ENCODE measurements around the gene CCDC124. TPM values are rescaled to one million over a fixed set of nuclear protein-coding genes. Genes with fewer than 3 reads are reported as not detected.
A peak's percentile ranks its signal among the peaks of the same experiment; 100 is the strongest.

CCDC124 gene
- total and polyA plus RNA-seq, 4 donors: 15.8 to 59.3 (median 32.1) TPM

- H3K27me3 ChIP-seq (ENCODE audit: control insufficient read depth in 4 of 4, insufficient read depth in 4 of 4, low read length in 3 of 4): peaks cover 0 to 2% (median 0%) of the 10 kb centered on the region in 4 donors
- no peaks in the 10 kb centered on the region for H3K9me3 ChIP-seq (ENCODE audit: control insufficient read depth in 4 of 4, low read length in 3 of 4)
- no peak for DNase-seq (ENCODE audit: low spot score)
- no peak overlapping the region for H3K9ac ChIP-seq (ENCODE audit: low read depth in 1 of 2, low read length in 2 of 2)
- peaks cover 3 to 9% (median 6%) of the 10 kb centered on the region in 4 donors for H3K4me1 ChIP-seq (ENCODE audit: control insufficient read depth in 4 of 4, insufficient read depth in 4 of 4, low read length in 3 of 4)
- peaks cover 0 to 6% (median 3%) of the 10 kb centered on the region in 4 donors for H3K36me3 ChIP-seq (ENCODE audit: control insufficient read depth in 4 of 4, insufficient read depth in 3 of 4, low read depth in 1 of 4, low read length in 3 of 4)
- H3K4me3 ChIP-seq (ENCODE audit: low read depth in 1 of 3, low read length in 3 of 3): no peak overlapping the region
- no peak overlapping the region for H3K27ac ChIP-seq (ENCODE audit: low read depth in 1 of 2, low read length in 2 of 2)
- 88% methylated on average over 4 of the region's 4 CpGs for WGBS
- no peak for TF ChIP-seq HNF4A (conservative IDR thresholded peaks at IDR 0.05)
- TF ChIP-seq SP1 (IDR thresholded peaks at IDR 0.05): no peak
- no peak for TF ChIP-seq GABPA (IDR thresholded peaks at IDR 0.05 in 1 of 2, conservative IDR thresholded peaks at IDR 0.05 in 1 of 2)
- no peak for TF ChIP-seq NR2F2 (IDR thresholded peaks at IDR 0.05)
- no peak for TF ChIP-seq ZBTB33 (IDR thresholded peaks at IDR 0.05)
These were observed 11.5 kb downstream of the CCDC124 start for GRCh38 chr19:17944301-17944700.

GRCh38 chr19:17946965-17947784, 14.4 kb downstream of the CCDC124 start:
- H3K4me3 ChIP-seq (ENCODE audit: low read depth in 1 of 3, low read length in 3 of 3): peak overlapping the region in 2 of 3 donors; percentile 58 to 83
- peak overlapping the region in 1 of 2 donors; percentile 68 for H3K9ac ChIP-seq (ENCODE audit: low read depth in 1 of 2, low read length in 2 of 2)
- peaks cover 6 to 33% (median 14%) of the 10 kb centered on the region in 4 donors for H3K4me1 ChIP-seq (ENCODE audit: control insufficient read depth in 4 of 4, insufficient read depth in 4 of 4, low read length in 3 of 4)

More at GRCh38 chr19:17946965-17947784, 14.4 kb downstream of the CCDC124 start:
- no peak for DNase-seq (ENCODE audit: low spot score)
- H3K36me3 ChIP-seq (ENCODE audit: control insufficient read depth in 4 of 4, insufficient read depth in 3 of 4, low read depth in 1 of 4, low read length in 3 of 4): peaks cover 0 to 6% (median 1%) of the 10 kb centered on the region in 4 donors
- H3K9me3 ChIP-seq (ENCODE audit: control insufficient read depth in 4 of 4, low read length in 3 of 4): no peaks in the 10 kb centered on the region
- no peak overlapping the region for H3K27ac ChIP-seq (ENCODE audit: low read depth in 1 of 2, low read length in 2 of 2)
- H3K27me3 ChIP-seq (ENCODE audit: control insufficient read depth in 4 of 4, insufficient read depth in 4 of 4, low read length in 3 of 4): peaks cover 0 to 9% (median 5%) of the 10 kb centered on the region in 4 donors
- 21% methylated on average over 29 of the region's 29 CpGs for WGBS
- TF ChIP-seq MAX (IDR thresholded peaks at IDR 0.05): no peak
- no peak for TF ChIP-seq CTCF (IDR thresholded peaks at IDR 0.05; ENCODE audit: low read depth, low read length, missing input control)
- no peak for TF ChIP-seq TAF1 (conservative IDR thresholded peaks at IDR 0.05)
- no peak for TF ChIP-seq ATF3 (IDR thresholded peaks at IDR 0.05)
- TF ChIP-seq HNF4A (conservative IDR thresholded peaks at IDR 0.05): no peak
- TF ChIP-seq RAD21 (IDR thresholded peaks at IDR 0.05): no peak
- TF ChIP-seq FOXA2 (IDR thresholded peaks at IDR 0.05): no peak
- no peak for TF ChIP-seq EGR1 (IDR thresholded peaks at IDR 0.05; ENCODE audit: low read depth in 2 of 2)
- TF ChIP-seq ZBTB33 (IDR thresholded peaks at IDR 0.05): no peak
- TF ChIP-seq YY1 (IDR thresholded peaks at IDR 0.05): no peak
- no peak for TF ChIP-seq GABPA (IDR thresholded peaks at IDR 0.05 in 1 of 2, conservative IDR thresholded peaks at IDR 0.05 in 1 of 2)

Data from liver (tissue), 9 donors.